GM21786 (cell line): Measurements from ENCODE around the gene SEMA4D.
A peak's percentile ranks its signal among the peaks of the same experiment; 100 is the strongest.

ENCODE experiments used
- ATAC-seq: cut with Tn5 transposase; IDR thresholded peaks from one replicate; pipeline ENCODE4 v1.9.1; 2021; ENCODE audit not compliant: unreplicated experiment

Gene SEMA4D

GRCh38 chr9:89497978-89498851 is at the start of gene SEMA4D:
SEMA4D (minus strand) TSS chr9:89498113; CDS start chr9:89405456, 92,657 bp downstream.
- ATAC-seq = no peak

- no peak for ATAC-seq
Measured at GRCh38 chr9:89547000-89547399, 49.1 kb upstream of the SEMA4D start.

GRCh38 chr9:89544279-89544661 is 46.4 kb upstream of the SEMA4D start:
- no peak for ATAC-seq

GRCh38 chr9:89543621-89544278 is 45.8 kb upstream of the SEMA4D start:
- ATAC-seq = no peak

GRCh38 chr9:89543111-89543510 is 45.2 kb upstream of the SEMA4D start:
- ATAC-seq = no peak

GRCh38 chr9:89542401-89543021 is 44.6 kb upstream of the SEMA4D start:
- peak; percentile 67 for ATAC-seq

GRCh38 chr9:89541798-89542197 is 43.9 kb upstream of the SEMA4D start:
- ATAC-seq = peak; percentile 71

GRCh38 chr9:89539374-89539773 is 41.5 kb upstream of the SEMA4D start:
- no peak for ATAC-seq

- no peak for ATAC-seq
Measured at GRCh38 chr9:89538871-89539270, 41.0 kb upstream of the SEMA4D start.

GRCh38 chr9:89537166-89537565 is 39.3 kb upstream of the SEMA4D start:
- ATAC-seq = no peak

GRCh38 chr9:89536600-89536999 is 38.7 kb upstream of the SEMA4D start:
- no peak for ATAC-seq

GRCh38 chr9:89536145-89536574 is 38.2 kb upstream of the SEMA4D start:
- ATAC-seq = no peak

- no peak for ATAC-seq
Measured at GRCh38 chr9:89535461-89535860, 37.5 kb upstream of the SEMA4D start.

GRCh38 chr9:89534515-89535287 is 36.8 kb upstream of the SEMA4D start:
- ATAC-seq = no peak

- no peak for ATAC-seq
Measured at GRCh38 chr9:89533411-89534095, 35.6 kb upstream of the SEMA4D start.

GRCh38 chr9:89532944-89533343 is 35.0 kb upstream of the SEMA4D start:
- ATAC-seq = no peak

GRCh38 chr9:89532478-89532877 is 34.6 kb upstream of the SEMA4D start:
- no peak for ATAC-seq

- no peak for ATAC-seq
Measured at GRCh38 chr9:89531766-89532165, 33.9 kb upstream of the SEMA4D start.

GRCh38 chr9:89530726-89531125 is 32.8 kb upstream of the SEMA4D start:
- ATAC-seq = no peak

- no peak for ATAC-seq
Measured at GRCh38 chr9:89529243-89530035, 31.5 kb upstream of the SEMA4D start.
